Mesodermal cell (in vitro differentiated cells): ENCODE measurements around the gene NKX6-2.

Experiments used
- H3K27ac ChIP-seq: 2 replicates; pipeline ENCODE4 v1.7.0; 2013; ENCODE audit warnings: mild to moderate bottlenecking, low read depth, low read length, moderate library complexity; ENCODE audit not compliant: severe bottlenecking
- H3K36me3 ChIP-seq: 2 replicates; pipeline ENCODE4 v1.7.1; 2013; ENCODE audit warnings: mild to moderate bottlenecking, low read length, moderate library complexity; ENCODE audit not compliant: control insufficient read depth, insufficient read depth
- H3K4me1 ChIP-seq: one replicate; pipeline ENCODE4 v1.7.1; 2013; ENCODE audit warnings: mild to moderate bottlenecking, low read length; ENCODE audit not compliant: insufficient read depth, control insufficient read depth, poor library complexity, severe bottlenecking
- H3K4me3 ChIP-seq: 2 replicates; pipeline ENCODE4 v1.7.0; 2013; ENCODE audit warnings: low read length, control low read depth, mild to moderate bottlenecking; ENCODE audit not compliant: insufficient read depth, poor library complexity, severe bottlenecking; ENCODE audit errors: extremely low read depth
- H3K9me3 ChIP-seq: 2 replicates; pipeline ENCODE4 v1.7.1; 2013; ENCODE audit warnings: mild to moderate bottlenecking, low read length, moderate library complexity; ENCODE audit not compliant: control insufficient read depth
- WGBS, 2 experiments: methylation state at CpG; one replicate each; pipeline ENCODE4 v1.1.5; 2013; ENCODE audit warnings: missing lambda C conversion rate in 2 of 2; ENCODE audit not compliant: insufficient coverage in 2 of 2; 5-methylcytosine and 5-hydroxymethylcytosine counted together

NKX6-2 gene

DNA sequence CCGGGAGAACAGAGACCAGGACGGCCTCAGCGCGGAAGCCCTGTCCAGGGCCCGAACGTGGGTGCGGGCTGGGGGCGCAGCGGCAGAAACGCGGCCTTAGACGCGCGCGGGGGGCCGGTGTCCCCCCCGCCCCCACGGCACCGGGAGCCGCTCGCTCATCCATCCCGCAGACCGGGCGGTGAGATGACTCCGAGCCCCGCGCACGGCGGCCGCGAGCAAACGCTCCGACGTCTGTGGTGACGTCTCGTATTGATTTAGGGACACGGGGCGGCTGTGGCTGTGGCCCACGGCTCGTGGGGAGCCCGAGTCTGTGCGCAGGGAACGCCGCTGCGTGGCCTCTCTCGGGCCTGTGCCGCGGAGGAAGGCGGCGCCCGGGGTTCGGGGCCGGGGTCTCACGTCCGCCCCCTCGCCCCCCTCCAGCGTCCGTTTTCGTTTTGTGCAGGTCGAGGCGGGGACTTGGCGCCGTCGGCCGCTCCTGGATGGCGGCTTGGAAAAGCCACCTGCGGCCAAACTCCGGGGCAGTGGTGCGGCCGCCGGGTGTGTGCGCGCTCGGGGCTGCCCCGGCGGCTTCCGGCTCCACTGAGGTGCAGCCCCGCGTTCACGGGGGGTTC lies 1.0 kb upstream of the NKX6-2 start:
- no peak overlapping the region for H3K27ac ChIP-seq
- peaks cover 7% of the 10 kb centered on the region for H3K4me1 ChIP-seq
- peaks cover 4% of the 10 kb centered on the region for H3K36me3 ChIP-seq
- no peak overlapping the region for H3K4me3 ChIP-seq
- no peaks in the 10 kb centered on the region for H3K9me3 ChIP-seq
- 5% methylated on average over 31 to 55 of the region's 80 CpGs for WGBS, 2 experiments

DNA sequence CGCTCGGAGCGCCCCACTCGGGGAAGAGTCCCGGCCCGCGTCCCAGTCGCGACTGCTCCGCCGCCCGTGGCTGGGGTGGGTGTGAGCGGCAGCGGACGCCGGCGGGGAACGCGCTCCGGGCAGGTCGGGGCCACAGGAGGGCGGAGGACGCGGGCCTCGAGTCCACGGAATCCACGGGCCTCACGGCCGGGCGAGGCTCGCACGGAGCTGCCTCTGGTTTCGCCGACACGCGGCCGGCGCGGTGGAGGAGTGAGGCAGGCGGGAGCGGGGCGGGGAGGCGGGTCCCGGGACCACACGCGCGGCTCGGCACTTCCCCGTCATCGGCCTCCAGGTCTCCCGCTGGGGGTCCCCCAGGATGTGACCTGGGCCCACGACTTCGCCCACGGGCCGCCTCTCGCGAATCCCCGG lies 533 bp upstream of the NKX6-2 start:
- Histone ChIP-seq H3K4me1 (peaks cover 7% of the 10 kb centered on the region), H3K36me3 (peaks cover 8% of the 10 kb centered on the region), H3K4me3 (no peak overlapping the region), H3K9me3 (no peaks in the 10 kb centered on the region), H3K27ac (no peak overlapping the region)
- WGBS, 2 experiments: 6 to 7% methylated on average over 44 to 54 of the region's 58 CpGs

DNA sequence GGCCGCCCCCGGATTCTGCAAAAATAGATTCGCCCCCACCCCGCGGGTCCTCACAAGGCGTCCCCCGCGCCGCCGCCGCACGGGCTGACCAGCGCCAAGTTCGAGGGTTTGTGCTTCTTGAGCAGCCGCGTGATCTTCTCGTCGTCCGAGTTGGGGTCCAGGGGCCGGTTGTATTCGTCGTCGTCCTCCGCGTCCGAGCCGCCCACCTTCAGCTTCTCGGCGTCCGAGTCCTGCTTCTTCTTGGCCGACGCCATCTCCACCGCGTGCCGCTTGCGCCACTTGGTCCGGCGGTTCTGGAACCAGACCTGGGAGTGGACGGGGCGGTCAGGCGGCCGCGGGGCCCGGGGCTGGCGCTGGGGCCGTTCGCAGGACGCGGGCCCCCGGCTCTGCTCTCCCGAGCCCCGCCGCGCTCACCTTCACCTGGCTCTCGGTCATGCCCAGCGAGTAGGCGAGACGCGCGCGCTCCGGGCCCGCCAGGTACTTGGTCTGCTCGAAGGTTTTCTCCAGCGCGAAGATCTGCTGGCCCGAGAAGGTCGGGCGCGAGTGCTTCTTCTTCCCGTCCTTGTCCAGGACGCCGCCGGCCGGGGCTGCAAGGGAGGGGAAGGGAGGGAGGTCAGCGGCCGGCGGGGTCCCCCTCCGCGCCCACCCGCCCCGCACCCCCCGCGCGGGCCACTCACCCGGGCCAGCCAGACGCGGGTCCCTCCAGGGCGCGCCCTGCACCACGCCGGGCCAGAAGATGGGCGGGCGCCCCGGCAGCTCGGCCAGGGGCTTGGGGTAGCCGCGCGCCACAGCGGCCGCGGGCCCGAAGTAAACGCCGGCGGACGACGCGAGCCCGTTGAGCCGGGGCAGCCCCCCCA lies 853 bp downstream of the NKX6-2 start:
- 3 to 4% methylated on average over 85 to 91 of the region's 111 CpGs for WGBS, 2 experiments
- H3K4me1 ChIP-seq: peaks cover 7% of the 10 kb centered on the region
- H3K36me3 ChIP-seq: peaks cover 11% of the 10 kb centered on the region
- no peaks in the 10 kb centered on the region for H3K9me3 ChIP-seq
- H3K4me3 ChIP-seq: no peak overlapping the region
- no peak overlapping the region for H3K27ac ChIP-seq

DNA sequence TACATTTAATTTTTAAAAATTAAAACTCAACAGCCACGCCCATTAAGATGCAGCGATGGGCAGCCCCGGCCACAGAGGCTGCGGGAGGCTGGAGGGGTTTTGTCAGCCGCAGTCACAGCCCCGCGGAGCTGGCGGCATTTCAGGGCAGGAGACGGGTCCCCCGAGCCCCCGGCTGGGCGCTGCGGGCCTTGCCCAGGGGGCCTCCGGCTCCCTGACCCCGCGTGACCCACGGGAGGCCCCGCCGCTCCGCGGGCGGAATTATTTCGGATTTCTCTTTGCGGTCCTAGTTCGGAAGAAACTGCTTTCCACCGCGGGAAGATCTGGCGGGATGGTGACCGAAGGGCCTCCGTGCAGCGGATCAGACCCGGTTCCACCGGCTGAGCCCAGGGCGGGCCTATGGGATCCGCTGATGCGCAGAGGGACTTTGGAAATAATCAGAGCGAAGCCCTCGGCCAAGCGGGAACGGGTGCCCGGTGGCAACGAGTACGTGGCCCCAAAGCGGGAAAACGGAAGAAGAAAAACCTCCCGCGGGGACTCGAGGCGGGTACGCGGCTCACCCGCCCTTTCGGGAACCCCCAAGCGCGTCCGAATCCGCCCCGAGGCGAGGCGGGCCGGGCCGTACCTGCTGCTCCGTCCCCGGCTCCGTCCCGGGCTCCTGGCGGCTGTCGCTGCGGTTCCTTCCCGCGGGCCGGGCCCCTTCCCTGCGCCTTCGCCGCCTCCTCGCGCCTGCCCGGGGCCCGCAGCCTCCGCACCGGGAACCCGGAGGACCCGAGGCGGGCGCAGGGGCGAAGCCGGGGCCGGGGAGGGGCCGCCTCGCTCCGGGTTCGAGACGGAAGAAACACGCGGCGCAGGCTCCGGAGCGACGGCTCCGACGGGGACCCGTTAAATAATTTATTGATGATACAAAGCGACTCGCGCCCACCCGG lies 1.7 kb downstream of the NKX6-2 start:
- H3K9me3 ChIP-seq: no peaks in the 10 kb centered on the region
- WGBS, 2 experiments: 2 to 3% methylated on average over 102 of the region's 106 CpGs
- H3K4me3 ChIP-seq: no peak overlapping the region
- peaks cover 7% of the 10 kb centered on the region for H3K4me1 ChIP-seq
- no peak overlapping the region for H3K27ac ChIP-seq
- H3K36me3 ChIP-seq: peaks cover 16% of the 10 kb centered on the region

DNA sequence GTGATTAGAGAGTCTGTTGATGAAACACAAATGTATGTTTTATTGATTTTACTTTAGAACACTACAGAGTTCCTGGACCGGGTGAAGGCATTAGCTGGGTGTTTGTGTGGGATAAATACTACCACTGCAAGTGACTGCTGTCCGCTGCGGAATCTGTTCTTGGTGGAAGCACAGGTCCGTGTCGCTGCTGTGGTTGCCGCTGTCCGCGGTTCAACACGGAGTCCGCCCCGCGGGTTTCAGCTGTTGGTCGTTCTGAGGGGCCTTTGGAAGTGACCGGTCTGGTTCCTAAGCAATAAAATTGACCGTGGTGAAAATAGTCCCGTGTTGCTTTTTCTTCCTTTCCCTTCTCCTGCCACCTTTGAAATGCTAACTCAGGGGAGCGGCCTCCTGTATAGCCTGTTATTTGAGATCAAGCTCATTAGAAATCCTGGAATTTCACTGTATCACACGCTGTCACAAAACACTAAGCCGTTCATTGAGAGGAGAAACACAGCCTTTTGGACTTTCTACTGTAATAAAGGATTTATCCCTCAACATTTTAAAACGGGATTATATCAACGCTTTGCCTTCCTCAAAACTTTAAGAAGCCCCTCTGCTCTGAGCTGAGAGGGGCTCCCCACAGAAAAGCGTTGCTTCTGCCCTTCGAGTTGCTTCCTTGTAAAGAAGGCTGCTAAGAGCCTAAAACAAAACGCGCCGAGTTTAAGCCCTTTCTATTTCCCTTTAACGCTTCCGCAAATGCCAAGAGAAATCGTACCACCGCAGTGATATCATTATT lies 2.6 kb downstream of the NKX6-2 start:
- Histone ChIP-seq H3K27ac (no peak overlapping the region), H3K9me3 (no peaks in the 10 kb centered on the region), H3K36me3 (peaks cover 16% of the 10 kb centered on the region), H3K4me3 (no peak overlapping the region), H3K4me1 (peaks cover 1% of the 10 kb centered on the region)
- 9 to 10% methylated on average over 26 to 29 of the region's 30 CpGs for WGBS, 2 experiments

DNA sequence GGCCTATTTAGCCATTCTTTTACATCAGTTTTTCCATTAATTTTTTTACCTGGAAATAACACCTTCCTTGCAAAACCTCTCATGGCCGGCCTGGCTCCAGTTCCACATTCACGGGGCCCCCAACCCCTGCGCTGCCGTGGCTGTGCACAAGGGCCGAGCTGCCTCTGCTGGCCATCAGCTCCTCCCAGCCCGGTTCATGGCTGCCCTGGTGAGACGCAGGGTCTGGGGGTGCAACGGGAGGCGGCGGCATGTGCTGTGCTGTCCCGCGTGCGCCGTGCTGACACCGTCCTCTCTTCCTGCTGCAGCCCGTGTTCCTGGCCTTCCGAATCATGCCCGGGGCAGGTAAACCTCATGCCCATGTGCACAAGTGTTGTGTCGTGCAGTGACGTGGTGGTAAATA lies 4.4 kb downstream of the NKX6-2 start:
- no peaks in the 10 kb centered on the region for H3K9me3 ChIP-seq
- H3K36me3 ChIP-seq: peaks cover 16% of the 10 kb centered on the region
- no peaks in the 10 kb centered on the region for H3K4me1 ChIP-seq
- no peak overlapping the region for H3K27ac ChIP-seq
- 94 to 96% methylated on average over 20 of the region's 20 CpGs for WGBS, 2 experiments
- no peak overlapping the region for H3K4me3 ChIP-seq

DNA sequence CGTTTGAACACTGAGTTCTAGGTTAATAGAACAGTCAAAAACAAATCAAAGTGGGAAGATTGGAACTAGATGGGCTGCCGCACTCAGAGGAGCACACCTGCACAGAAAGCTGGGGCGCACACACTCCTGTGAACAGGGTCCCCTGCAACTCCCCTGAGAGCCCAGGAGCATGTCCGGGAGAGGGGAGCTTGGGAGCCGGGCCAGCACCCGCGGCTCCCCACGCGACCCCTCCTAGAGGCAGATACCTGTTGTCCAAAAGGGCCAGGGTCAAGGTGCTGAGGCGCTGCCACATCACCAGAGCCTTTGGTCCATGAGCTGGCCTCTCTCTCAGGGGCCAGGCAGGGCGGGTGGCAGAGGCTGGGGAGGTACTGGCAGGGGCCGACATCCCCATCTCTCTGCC lies 5.6 kb downstream of the NKX6-2 start:
- no peaks in the 10 kb centered on the region for H3K4me1 ChIP-seq
- 84 to 94% methylated on average over 9 to 10 of the region's 12 CpGs for WGBS, 2 experiments

DNA sequence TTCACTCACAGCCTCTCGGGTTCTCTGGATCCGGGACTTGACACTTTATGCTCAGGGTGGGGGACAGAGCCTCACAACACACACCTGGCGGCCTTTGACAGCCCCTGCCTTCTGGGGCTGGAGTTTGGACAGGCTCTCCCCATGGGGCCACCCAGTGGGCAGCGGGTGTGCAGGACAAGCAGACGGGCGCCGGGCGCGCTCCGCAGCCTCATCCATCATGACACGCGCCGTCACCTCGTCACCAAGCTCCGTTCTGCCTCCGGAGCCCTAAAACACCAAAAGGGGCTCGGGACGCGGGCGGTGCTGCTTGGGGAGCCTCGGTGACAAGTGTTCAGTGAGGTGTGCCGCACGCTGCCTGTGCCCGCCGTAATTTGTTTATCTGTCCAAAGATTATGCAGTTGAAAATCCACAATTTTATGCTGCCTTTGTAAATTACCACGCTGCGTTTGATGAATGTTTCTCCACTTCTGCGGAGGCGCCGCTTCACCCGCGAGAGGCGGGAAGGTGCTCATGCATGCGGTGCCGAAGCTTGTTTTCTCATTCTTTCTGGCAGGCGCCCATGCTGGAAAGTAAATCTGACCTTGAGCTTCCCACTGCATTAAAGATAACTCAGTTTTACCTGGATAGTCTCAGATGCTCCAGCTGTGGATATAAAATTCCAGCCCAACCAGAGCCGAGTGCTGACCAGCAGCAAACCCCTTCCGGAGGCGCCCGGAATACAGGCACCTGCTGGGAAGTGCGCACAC lies 6.2 kb downstream of the NKX6-2 start:
- WGBS, 2 experiments: 93 to 94% methylated on average over 25 to 41 of the region's 41 CpGs
- Histone ChIP-seq H3K9me3 (no peaks in the 10 kb centered on the region), H3K36me3 (peaks cover 16% of the 10 kb centered on the region), H3K4me3 (no peak overlapping the region), H3K27ac (no peak overlapping the region), H3K4me1 (no peaks in the 10 kb centered on the region)

More for the DNA sequence above, 5.6 kb downstream of the NKX6-2 start:
- Histone ChIP-seq H3K36me3 (peaks cover 16% of the 10 kb centered on the region), H3K27ac (no peak overlapping the region), H3K9me3 (no peaks in the 10 kb centered on the region), H3K4me3 (no peak overlapping the region)

DNA sequence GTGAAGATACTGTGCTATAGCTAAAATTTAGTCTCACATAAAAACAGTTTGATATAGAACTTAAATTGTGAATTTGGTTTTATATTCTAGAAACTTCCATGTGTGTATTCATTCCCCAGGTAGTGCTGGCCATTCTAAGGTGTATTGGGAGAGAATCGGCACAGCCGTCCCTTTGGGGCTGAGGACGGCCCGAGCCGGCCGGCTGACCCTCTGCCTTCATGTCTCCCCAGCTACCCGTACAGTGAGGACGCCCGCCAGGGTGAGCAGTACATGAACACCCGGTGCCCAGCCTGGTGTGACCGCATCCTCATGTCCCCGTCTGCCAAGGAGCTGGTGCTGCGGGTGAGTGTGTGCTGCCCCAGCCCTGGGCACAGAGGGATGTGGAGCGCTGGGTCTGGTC lies 8.5 kb downstream of the NKX6-2 start:
- 94 to 96% methylated on average over 10 to 12 of the region's 14 CpGs for WGBS, 2 experiments
- H3K4me3 ChIP-seq: no peak overlapping the region
- H3K27ac ChIP-seq: no peak overlapping the region
- H3K9me3 ChIP-seq: no peaks in the 10 kb centered on the region
- H3K36me3 ChIP-seq: peaks cover 16% of the 10 kb centered on the region
- no peaks in the 10 kb centered on the region for H3K4me1 ChIP-seq
